Activated CD4-positive, CD25-positive, alpha-beta regulatory T cell treated with anti-CD3 and anti-CD28 coated beads, Interleukin-2, amount 50 U/mL, for 72 hours (primary cell): Measurements from ENCODE around the gene OR6C75.
"Not testable (repeated sequence)": the region's sequence is repeated elsewhere in the genome, so short reads cannot be mapped to it uniquely, and the experiment has no call there.

Source experiments
- DNase-seq: peaks from one replicate; pipeline ENCODE4 v3.0.0; 2021

OR6C75 gene

DNA sequence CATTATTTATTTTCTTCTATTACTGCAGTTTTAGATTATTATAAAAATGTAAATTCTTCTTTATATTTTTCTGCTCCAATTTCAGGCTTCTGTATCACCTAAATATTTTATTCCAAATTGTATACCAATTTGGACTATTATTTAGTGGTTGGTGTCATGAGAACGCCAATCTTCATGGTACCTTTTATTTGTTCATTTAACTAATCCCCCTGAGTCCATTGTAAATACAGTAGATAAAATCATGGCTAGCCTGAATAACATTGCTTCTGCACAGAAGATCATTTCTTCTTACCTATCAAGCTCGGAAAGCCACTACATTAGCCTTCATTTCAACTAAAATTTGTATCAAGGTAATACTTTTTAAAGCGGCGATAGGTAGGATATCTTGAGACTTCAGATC is at the start of gene OR6C75:
Gene OR6C75, plus strand, starts transcription at position 301 of the 400 bp plus-strand sequence. CDS start 2,136 bp downstream, outside the sequence.
- DNase-seq = no peak

DNA sequence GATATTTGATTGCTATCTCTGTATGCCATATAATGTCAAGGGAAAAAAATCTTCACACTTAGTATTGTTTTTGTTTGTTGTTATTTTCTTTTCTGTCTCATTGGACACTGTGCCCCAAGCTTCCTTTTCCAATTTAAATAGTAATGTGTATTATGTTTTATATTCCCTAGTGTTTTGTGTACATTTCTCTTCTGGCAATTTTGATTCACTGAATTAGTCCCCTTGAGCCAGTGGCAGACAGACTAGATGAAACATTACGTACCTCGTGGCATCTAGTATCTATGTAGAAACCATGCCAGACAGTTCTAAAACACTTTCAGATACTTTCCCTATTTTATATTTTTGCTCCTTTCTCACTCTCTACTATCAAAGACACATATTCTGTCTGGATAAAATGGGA is 48.7 kb upstream of the OR6C75 start, which contains the start of gene OR6C1:
Gene OR6C1, plus strand, starts transcription at position 301 of the 400 bp plus-strand sequence. CDS start 6,257 bp downstream, outside the sequence.
- no peak for DNase-seq

DNA sequence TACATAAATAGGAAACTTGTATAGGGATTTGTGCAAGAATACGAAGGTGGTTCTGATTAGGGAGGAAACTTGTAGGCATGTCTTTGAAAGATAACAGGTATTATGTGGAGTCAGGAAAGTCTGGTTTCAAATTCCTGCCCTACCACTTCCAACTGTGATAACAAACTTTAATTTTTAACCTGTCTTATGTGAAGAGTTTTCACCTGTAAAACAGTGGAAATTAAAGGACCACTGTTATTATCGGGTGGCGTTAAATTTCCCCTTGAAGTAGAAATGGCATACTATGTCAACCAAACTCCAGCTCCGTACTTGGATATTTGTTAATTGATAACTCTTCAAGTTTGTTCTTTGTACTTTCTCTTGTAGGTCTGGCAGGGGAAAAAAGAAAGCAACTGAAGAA is 42.6 kb upstream of the OR6C75 start:
- DNase-seq = no peak

DNA sequence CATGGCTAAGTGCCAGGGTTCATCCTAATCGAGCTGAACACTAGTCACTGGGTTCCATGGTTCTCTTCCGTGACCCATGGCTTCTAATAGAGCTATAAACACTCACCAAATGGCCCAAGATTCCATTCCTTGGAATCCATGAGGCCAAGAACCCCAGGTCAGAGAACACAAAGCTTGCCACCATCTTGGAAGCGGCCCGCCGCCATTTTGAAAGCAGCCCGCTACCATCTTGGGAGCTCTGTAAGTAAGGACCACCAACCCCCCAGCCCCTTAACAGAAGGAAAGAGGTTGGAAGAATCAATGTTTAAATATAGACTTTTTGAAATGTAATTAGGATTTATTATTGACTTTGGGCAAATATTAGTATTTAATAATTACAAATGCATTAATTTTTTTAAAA is 37.0 kb upstream of the OR6C75 start:
- DNase-seq = not testable (repeated sequence)

DNA sequence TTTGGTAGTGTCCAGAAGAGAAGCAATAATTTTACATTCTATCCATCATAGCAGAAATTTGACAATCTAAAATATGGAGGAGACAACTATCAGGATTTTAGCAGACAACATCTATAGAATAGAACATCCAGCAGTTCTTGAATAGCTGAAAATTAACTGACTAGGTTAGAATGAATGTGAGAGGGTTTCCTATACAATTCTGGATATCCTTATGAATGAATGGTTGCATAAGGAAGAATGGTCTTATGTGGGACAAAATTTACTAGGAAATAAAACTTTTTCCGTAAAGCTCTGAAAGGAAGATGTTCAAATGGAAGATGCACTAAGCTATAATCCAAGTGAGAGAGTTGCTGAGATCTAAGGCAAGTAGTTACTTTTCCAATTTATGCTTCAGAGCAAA is 32.3 kb upstream of the OR6C75 start, which contains the start of gene OR6C3:
Gene OR6C3, plus strand, starts transcription at position 301 of the 400 bp plus-strand sequence. CDS start 955 bp downstream, outside the sequence.
- no peak for DNase-seq

DNA sequence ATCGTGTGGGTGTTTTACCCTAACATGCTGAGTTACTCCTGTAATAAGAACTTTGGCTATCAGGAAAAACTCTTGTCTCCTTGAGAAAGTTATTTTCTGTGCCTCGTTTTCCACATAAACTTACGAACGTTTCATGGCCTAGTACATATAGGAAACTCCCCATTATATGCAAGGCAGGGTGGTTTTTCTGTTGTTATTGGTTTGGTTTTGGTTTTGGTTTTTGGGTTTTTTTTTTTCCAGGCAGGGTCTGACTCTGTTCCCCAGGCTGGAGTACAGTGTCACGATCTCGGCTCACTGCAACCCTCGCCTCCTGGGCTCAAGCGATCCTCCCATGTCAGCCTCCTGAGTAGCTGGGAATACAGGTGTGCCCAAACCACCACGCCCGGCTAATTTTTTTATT is 26.8 kb upstream of the OR6C75 start:
- no peak for DNase-seq

DNA sequence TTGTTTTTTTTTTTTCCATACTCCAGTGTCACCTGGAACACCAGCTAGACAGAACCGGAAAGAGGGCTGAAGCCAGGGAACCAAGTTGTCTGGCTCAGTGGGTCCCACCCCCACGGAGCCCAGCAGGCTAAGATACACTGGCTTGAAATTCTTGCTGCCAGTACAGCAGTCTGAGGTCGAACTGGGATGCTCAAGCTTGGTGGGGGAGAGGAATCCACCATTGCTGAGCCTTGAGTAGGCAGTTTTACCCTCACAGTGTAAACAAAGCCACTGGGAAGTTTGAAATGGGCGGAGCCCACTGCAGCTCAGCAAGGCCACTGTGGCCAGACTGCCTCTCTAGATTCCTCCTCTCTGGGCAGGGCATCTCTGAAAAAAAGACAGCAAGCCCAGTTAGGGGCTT is 7.4 kb upstream of the OR6C75 start:
- DNase-seq = not testable (repeated sequence)

DNA sequence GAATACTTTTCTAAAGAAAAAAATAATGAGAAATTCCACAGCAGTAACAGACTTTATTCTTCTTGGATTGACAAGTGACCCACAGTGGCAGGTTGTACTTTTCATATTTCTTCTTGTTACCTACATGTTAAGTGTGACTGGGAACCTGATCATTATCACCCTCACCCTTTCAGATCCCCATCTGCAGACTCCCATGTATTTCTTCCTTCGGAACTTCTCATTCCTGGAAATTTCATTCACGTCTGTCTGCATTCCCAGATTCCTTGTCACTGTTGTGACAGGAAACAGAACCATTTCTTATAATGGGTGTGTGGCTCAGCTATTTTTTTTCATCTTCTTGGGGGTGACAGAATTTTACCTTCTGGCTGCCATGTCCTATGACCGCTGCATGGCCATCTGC is 2.3 kb downstream of the OR6C75 start:
- DNase-seq = no peak

DNA sequence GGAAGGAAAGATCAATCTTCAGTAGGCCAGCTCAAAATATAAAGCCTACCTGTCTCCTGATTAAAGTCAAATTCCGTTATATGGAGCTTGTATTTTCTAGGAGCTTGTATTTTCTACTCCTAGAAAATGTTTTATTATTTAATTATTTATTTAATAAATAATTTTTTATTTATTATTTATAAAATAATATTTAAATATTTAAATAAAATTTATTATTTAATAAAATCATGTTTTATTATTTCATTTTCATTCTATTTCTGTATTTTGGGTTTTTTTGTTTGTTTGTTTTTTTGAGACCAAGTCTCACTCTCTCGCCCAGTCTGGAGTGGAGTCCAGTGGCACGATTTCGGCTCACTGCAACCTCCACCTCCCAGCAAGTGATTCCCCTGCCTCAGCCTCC is 9.7 kb downstream of the OR6C75 start:
- no peak for DNase-seq

DNA sequence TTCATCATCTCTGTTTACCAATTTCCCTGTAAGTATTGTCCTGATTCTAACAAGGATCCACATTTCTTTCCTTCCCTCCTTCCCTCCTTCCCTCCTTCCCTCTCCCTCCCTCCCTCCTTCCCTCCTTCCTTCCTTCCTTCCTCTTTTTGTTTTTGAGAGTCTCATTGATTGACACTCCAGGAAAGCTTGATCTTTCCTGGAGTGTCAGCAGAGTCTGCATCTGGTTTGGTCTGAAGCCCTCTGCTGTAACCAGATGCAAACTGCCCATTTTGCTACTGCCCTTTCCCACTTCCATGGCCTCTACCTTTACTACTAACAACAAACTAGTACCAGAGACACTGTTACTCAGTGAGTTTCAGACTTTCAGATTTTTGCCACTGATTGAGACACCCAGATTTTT is 23.1 kb downstream of the OR6C75 start:
- DNase-seq = no peak

DNA sequence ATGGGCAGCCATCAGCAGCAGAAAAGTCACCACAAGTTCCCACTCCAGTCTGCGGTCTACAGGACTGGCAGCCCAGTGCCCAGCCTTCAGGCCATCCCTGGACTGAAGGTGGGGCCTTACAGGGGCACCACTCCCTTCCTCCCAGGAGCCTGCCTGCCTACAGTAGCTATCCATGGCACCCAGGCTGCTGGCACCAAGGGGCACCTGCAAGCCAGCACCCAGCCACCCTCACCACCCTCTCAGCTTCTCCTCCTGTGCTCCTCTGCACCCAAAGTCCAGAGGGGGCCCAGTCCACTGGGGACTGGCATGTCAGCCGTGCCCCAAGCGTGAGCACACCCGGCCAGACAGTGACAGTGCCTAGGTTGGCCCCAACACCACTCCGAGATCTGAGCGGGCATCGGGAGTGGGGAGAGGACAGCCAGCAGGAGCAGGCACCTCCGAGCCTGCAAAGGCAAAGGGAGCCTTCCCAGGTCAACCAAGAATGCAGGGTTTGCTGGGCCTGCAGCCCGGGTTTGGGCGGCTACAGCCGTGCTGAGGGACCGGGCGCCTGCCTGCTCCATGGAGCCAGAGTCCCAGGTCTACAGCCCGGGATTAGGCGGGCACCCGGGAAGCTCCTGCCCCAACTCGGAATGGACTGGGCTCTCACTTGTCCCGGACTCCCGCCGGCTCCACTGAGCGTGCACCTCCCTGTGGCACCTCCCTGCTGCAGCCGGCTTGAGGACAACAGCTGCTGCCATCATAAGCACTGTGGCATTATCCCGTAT is 29.4 kb downstream of the OR6C75 start:
- DNase-seq = no peak

DNA sequence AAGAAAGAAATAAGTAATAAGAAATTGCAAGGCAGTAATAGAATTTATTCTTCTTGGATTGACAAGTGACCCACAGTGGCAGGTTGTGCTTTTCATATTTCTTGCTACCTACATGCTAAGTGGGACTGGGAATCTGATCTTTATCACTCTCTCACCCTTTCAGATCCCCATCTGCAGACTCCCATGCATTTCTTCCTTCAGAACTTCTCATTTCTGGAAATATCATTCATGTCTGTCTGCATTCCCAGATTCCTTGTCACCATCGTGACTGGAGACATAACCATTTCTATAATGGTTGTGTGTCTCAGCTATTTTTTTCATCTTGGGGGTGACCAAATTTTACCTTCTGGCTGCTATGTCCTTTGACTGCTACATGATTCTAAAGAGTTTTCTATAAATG is 33.6 kb downstream of the OR6C75 start:
- no peak for DNase-seq

DNA sequence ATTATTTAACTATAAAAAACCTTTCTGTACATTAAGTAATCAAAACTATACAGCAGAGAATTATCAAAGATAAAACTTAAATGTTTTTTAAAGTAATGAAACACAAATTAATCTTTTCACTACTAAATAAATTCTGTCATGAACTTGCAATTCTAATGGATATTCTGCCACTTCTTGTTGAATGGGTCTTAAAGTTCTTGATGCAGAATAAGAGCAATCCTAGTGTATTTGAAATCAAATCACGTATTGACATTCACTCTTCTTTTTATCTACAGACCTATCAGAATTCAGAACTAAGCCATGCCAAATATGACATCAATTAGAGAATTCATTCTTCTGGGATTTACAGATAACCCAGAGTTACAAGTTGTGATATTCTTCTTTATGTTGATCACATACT is 37.5 kb downstream of the OR6C75 start, which contains the start of gene OR6C65:
Gene OR6C65, plus strand, starts transcription at position 301 of the 400 bp plus-strand sequence. Its CDS starts 0 bp downstream, at position 301.
- DNase-seq = no peak

DNA sequence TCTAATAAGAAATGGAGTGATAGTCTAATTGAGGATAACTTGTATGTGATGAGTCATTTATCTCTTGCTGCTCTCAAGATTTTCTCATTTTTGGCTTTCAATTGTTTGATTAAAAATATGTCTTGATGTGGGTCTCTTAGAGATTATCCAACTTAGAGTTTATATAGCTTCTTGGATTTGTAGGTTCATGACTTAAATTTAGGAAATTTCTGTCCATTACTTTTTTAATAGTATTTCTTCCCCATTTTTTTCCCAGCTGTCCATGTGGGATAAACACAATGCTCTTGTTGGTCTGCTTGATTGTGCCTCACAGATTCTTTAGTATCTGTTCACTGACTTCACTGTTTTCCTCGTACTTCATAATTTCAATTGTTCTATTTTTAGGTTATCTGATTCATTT is 45.1 kb downstream of the OR6C75 start:
- DNase-seq = no peak

DNA sequence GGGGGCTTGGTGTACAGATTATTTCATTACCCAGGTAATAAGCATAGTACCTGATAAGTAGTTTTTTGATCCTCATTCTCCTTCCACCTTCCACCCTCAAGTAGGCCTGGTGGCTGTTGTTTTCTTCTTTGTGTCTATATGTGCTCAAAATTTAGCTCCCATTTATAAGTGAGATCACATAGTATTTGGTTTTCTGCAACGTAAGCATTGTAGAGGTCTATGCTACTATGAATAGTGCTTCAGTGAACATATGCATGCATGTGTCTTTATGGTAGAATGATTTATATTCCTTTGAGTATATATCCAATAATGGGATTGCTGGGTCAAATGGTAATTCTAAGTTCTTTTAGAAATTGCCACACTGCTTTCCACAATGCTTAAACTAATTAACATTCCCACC is 46.4 kb downstream of the OR6C75 start:
- not testable (repeated sequence) for DNase-seq

DNA sequence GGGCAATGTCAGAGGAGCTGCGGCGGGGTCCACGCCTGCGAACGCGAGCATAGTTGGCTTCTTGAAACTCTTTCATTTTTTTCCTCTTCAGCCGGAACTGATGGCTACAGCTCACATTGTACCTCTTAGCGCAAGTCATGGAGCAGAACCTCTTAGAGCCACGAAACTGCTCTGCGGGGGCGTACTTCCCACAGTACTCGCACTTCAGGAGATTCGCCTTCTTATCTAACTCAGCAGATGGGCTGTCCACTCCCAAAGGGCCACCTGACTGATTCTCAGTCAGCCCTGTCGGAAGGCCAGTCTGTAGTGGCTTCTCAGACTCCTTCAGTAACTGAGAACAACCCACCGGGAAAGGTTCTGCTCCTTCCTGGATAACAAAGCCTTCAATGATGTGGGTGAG is 49.4 kb downstream of the OR6C75 start:
- not testable (repeated sequence) for DNase-seq

DNA sequence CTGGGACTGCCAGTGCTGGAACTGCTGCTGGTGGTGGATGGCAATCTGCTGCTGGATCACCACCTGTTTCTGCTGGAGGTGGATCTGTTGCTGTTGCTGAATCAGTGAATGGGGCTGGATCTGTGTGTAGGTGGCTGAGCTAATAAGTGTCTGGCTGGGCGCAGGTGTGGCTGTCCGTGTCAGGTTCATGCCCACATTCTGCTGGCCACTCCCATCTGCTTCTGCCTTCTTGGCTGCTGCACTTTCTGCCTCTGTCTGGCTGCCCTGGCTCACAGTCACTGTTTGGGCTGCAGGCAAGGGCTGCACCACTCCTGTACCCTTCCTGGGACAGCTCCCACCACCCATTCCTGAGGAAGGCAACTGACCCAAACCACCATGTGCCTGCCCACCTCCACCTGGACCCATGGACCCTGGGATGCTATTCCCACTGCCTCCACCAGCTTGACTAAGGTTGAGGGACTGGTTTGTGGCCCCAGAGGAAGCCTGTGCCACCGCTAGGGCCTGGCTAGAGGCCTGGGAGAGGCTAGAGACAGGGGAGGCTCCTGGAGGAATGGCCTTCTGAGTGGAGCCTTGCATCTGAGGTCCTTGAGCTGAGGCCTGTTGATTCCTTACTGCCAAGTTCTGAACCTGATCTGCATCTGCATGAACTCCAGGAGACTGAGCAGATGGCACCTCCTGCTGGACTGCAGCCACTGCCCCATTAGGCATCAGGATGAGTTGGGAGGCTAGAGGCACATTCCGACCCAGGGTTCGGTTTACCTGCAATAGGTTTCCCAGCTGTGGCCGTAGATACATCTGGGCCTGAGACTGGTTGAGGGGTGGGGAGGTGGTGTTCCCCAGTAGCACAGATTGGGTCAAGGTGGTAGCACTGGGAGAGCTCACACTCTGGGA is 51.0 kb downstream of the OR6C75 start:
- DNase-seq = not testable (repeated sequence)

DNA sequence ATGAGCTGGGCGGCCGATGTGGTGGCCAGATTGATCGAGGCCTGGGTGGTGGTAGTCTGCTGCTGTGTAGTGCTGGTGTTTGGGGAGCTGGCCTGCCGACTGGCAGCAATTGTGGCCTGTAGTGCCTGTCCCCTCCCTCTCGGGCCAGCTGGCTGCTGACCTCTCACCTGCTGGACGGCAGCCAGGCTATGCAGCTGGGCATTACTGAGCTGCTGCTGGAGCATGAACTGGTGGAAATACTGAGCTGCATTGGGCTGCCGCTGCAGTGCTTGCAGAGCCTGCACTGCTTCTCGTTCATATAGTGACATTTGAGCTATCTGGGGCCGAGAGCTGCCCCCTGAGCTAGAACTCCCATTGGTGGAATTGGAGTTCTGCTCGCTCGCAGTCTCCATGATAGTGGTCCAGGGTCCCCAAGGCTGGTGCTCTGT is 51.6 kb downstream of the OR6C75 start:
- DNase-seq = not testable (repeated sequence)

DNA sequence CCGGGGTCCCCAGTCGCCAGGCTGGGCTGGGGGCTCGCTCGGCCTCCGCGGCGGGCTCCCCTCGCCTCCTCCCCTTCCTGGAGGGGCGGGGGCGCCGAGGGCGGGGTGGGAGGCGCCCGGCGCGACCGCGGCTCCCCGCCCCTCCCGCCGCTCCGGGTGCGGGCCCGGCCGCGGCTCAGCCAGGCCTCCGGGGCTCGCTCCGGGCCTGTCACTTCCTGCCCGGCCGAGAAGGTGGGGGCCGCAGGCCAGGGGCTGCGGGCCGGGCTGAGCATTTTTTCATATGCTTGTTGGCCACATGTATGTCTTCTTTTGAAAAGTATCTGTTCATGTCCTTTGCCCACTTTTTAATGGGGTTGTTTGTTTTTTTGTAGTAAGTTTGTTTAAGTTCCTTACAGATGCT is 52.1 kb downstream of the OR6C75 start:
- DNase-seq = not testable (repeated sequence)

DNA sequence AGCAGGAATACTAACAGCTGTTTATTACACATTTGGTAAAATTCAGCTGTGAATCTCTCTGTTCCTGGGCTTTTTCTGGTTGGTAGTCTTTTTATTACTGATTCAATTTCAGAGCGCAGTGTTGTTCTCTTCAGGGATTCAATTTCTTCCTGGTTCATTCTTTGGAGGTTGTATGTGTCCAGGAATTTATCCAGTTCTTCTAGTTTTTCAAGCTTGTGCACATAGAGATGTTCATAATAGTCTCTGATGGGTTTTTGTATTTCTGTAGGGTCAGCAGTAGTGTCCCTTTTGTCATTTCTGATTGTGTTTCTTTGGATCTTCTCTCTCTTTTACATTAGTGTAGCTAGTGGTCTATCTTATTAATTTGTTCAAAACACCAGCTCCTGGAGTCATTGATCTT is 54.2 kb downstream of the OR6C75 start:
- DNase-seq = no peak
